ENCODE data around the gene CMTM8.

Gene CMTM8

GRCh38 chr3:32297366-32297765 lies 58.9 kb downstream of the CMTM8 start:
- TF ChIP-seq, protein P1, sequence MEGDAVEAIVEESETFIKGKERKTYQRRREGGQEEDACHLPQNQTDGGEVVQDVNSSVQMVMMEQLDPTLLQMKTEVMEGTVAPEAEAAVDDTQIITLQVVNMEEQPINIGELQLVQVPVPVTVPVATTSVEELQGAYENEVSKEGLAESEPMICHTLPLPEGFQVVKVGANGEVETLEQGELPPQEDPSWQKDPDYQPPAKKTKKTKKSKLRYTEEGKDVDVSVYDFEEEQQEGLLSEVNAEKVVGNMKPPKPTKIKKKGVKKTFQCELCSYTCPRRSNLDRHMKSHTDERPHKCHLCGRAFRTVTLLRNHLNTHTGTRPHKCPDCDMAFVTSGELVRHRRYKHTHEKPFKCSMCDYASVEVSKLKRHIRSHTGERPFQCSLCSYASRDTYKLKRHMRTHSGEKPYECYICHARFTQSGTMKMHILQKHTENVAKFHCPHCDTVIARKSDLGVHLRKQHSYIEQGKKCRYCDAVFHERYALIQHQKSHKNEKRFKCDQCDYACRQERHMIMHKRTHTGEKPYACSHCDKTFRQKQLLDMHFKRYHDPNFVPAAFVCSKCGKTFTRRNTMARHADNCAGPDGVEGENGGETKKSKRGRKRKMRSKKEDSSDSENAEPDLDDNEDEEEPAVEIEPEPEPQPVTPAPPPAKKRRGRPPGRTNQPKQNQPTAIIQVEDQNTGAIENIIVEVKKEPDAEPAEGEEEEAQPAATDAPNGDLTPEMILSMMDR (IDR thresholded peaks at IDR 0.05; ENCODE audit: control extremely low read depth, extremely low read depth, low read depth, missing control alignments), result no peak
- POLR2A ChIA-PET, result interaction anchor here (0.6 kb wide), 1 partner anchor 11 kb away, joined by 5 read pairs; no protein-coding TSS in a partner anchor
- CTCF ChIA-PET, result interaction anchor here (1.1 to 4.6 kb wide), 11 partner anchors 10 to 637 kb away, joined by 3 to 28 read pairs (median 5); no protein-coding TSS in a partner anchor
- DNase-seq (ENCODE audit: extremely low spot score), result no peak

DNA sequence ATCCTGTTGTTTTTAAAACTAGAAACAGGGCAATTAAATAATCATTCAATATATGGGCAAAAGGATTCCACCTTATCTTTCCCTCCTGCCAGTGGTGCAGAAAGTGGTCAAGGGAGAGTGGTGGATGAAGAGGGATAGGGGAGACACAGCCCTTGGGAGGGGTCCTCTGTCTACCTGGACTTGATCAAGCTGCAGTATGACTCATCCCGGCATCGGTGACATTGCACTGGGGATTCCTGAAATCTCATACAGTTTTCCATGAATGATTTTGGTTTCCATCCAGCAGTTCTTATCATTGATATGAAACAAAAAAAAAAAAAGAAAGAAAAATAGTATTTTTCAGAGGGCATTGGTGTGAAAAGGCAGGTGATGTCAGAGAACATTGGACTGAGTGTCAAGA lies 62.9 kb downstream of the CMTM8 start:
- ChIA-PET POLR2A (no interaction called here), CTCF (interaction anchor here (1.4 kb wide), 1 partner anchor 124 kb away, joined by 3 read pairs; no protein-coding TSS in a partner anchor)
- TF ChIP-seq, protein P1 (IDR thresholded peaks at IDR 0.05; ENCODE audit: control extremely low read depth, extremely low read depth, low read depth, missing control alignments), result no peak
- no peak for DNase-seq (ENCODE audit: extremely low spot score)

DNA sequence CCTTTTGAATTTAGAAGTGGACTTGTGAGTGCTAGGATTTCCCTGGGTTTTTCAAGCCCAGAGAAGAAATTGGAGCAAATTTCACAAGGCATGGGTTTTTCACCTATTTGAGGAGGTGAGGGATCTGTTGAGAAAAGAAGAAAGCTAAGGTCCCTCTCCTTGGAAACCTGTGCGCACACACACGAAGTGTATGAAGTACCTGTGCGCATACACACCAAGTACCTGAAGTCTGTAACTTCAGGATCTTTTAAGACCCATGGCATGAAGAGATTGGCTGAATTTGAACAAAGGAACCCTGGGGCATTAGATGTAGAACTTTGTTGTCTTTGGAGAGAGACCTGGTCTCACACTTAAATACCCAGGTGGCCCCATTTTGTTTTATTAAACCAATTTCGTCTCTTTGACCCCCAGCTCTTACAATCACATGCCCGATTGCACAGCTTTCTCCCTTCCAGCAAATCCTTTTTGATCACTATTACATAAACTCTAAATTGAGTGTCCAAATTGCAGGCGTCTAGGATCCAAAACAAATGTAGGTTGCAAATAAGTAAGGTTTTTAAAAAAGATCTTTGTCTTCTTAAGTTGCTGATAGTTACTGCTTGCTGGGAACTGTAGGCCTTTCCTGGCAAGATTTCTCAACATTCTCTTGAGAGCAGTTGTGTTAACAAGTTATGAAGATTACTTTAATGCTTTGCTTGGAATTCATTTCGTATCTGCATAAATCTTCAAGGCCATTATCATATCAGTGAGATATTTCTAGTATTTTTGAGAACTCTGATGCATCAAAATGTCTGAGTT lies 64.3 kb downstream of the CMTM8 start:
- TF ChIP-seq, protein P1 (IDR thresholded peaks at IDR 0.05; ENCODE audit: control extremely low read depth, extremely low read depth, low read depth, missing control alignments), result no peak
- CTCF ChIA-PET, result interaction anchor here (1.1 to 1.4 kb wide), 2 partner anchors 11 to 126 kb away, joined by 3 read pairs; no protein-coding TSS in a partner anchor
- no peak for DNase-seq (ENCODE audit: extremely low spot score)
- POLR2A ChIA-PET, result no interaction called here

- TF ChIP-seq, protein P1 (IDR thresholded peaks at IDR 0.05; ENCODE audit: control extremely low read depth, extremely low read depth, low read depth, missing control alignments), result no peak
- no peak for DNase-seq (ENCODE audit: extremely low spot score)
- ChIA-PET POLR2A (no interaction called here), CTCF (interaction anchor here (1.1 kb wide), 1 partner anchor 11 kb away, joined by 3 read pairs; no protein-coding TSS in a partner anchor)
Observed at GRCh38 chr3:32303399-32303747, 64.9 kb downstream of the CMTM8 start.

GRCh38 chr3:32303977-32304881 lies 65.7 kb downstream of the CMTM8 start:
- ChIA-PET POLR2A (no interaction called here), CTCF (interaction anchor here (0.8 to 1.2 kb wide), 5 partner anchors 8 to 164 kb away, joined by 3 to 5 read pairs (median 4); no protein-coding TSS in a partner anchor)
- TF ChIP-seq, protein P1 (IDR thresholded peaks at IDR 0.05; ENCODE audit: control extremely low read depth, extremely low read depth, low read depth, missing control alignments), result no peak
- DNase-seq (ENCODE audit: extremely low spot score), result no peak

- TF ChIP-seq, protein P1 (IDR thresholded peaks at IDR 0.05; ENCODE audit: control extremely low read depth, extremely low read depth, low read depth, missing control alignments), result no peak
- ChIA-PET POLR2A (no interaction called here), CTCF (interaction anchor here (1.0 to 1.2 kb wide), 2 partner anchors 9 to 71 kb away, joined by 4 to 5 read pairs; no protein-coding TSS in a partner anchor)
- DNase-seq (ENCODE audit: extremely low spot score), result no peak
Observed at GRCh38 chr3:32305361-32305876, 66.9 kb downstream of the CMTM8 start.

Data from GM10248 (cell line).